ENCODE data around the gene CAMK2G.

CAMK2G gene

DNA sequence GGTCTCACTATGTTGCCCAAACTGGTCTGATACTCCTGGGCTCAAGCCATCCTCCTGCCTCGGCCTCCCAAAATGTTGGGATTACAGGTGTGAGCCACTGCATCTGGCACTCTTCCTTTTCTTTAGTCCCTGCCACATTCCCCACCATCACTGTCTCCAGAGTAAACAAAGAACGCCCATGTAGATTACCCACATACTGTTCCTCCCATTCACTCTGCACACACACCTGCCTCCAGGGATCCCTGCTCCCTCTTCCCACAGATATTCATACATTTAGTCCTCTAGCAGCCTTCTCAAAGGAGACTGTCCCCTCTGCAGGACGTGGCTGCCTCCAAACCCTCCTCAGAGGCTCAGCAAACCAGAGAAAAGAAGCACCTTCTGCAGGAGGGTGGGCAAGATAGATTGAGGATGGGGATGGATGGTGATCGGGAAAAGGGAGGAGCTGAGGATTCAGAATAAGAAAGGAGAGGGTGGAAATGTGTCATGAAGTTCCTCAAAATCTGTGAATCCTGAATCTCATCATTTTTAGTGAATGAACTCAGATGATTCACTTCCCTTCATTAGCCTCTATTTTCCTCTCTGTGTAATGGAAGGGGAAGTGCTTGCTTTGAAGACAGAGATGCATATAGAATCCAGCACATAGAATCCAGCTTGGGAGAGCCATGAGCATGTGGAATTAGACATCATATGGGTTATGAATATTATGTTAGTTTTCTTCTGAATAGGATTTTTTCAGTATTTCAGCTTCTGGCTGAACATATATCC, 31.1 kb upstream of the CAMK2G start:
- no peaks in the 10 kb centered on the region for H3K27me3 ChIP-seq (ENCODE audit: low read length)
- no peaks in the 10 kb centered on the region for H3K9me3 ChIP-seq (ENCODE audit: insufficient read depth, low read length)
- no peaks in the 10 kb centered on the region for H3F3A ChIP-seq (ENCODE audit: insufficient read depth)
- H3K4me2 ChIP-seq (ENCODE audit: low read depth, low read length, poor library complexity, severe bottlenecking) = no peak overlapping the region
- no peak overlapping the region for H3K9ac ChIP-seq (ENCODE audit: low read length)
- H3K79me2 ChIP-seq (ENCODE audit: insufficient read depth, low read length) = no peaks in the 10 kb centered on the region
- no peak overlapping the region for H3K4me3 ChIP-seq (ENCODE audit: insufficient read depth, low read length, poor library complexity, severe bottlenecking)
- H2AFZ ChIP-seq (ENCODE audit: low read depth, low read length, severe bottlenecking) = no peak overlapping the region
- TF ChIP-seq CTCF (IDR thresholded peaks at IDR 0.05; ENCODE audit: insufficient read depth, low read length, poor library complexity, severe bottlenecking) (no peak), EZH2phosphoT487 (conservative IDR thresholded peaks at IDR 0.05; ENCODE audit: low read length) (no peak)
- H4K20me1 ChIP-seq (ENCODE audit: low read depth, low read length) = no peaks in the 10 kb centered on the region
- no peaks in the 10 kb centered on the region for H3K36me3 ChIP-seq (ENCODE audit: low read length)
- H3K27ac ChIP-seq (ENCODE audit: low read depth, low read length) = no peak overlapping the region
- H3K9me2 ChIP-seq (replicated peaks; ENCODE audit: insufficient read depth, low read length) = no peaks in the 10 kb centered on the region

DNA sequence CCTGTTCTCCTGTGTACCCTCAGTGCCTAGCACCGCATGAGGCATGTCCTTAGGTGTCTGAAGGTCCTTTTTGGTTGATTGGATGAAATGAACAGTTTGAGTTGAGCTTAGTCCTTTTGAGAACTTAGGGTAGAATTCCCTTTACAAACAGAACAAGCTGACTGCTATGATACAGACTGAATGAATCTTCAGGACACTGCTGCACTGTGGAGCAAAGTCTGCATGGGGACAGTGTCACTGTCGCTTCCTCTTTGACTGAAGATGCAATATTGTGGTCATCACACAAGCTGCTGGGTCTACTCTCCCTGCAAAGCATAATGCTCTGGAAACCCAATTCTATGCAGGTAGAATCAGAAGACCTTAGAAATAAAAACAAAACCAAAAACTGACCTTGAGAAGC, 28.0 kb upstream of the CAMK2G start:
- Histone ChIP-seq H2AFZ (ENCODE audit: low read depth, low read length, severe bottlenecking) (no peak overlapping the region), H3K36me3 (ENCODE audit: low read length) (no peaks in the 10 kb centered on the region), H3F3A (ENCODE audit: insufficient read depth) (no peaks in the 10 kb centered on the region), H3K4me3 (ENCODE audit: insufficient read depth, low read length, poor library complexity, severe bottlenecking) (no peak overlapping the region), H3K4me2 (ENCODE audit: low read depth, low read length, poor library complexity, severe bottlenecking) (no peak overlapping the region), H3K9me3 (ENCODE audit: insufficient read depth, low read length) (no peaks in the 10 kb centered on the region), H3K27me3 (ENCODE audit: low read length) (no peaks in the 10 kb centered on the region), H3K9ac (ENCODE audit: low read length) (no peak overlapping the region), H3K27ac (ENCODE audit: low read depth, low read length) (no peak overlapping the region), H3K9me2 (replicated peaks; ENCODE audit: insufficient read depth, low read length) (no peaks in the 10 kb centered on the region), H3K79me2 (ENCODE audit: insufficient read depth, low read length) (no peaks in the 10 kb centered on the region), H4K20me1 (ENCODE audit: low read depth, low read length) (no peaks in the 10 kb centered on the region)
- no peak for TF ChIP-seq EZH2phosphoT487 (conservative IDR thresholded peaks at IDR 0.05; ENCODE audit: low read length)
- no peak for TF ChIP-seq CTCF (IDR thresholded peaks at IDR 0.05; ENCODE audit: insufficient read depth, low read length, poor library complexity, severe bottlenecking)

GRCh38 chr10:73901261-73901660, 26.9 kb upstream of the CAMK2G start:
- Histone ChIP-seq H3K4me3 (ENCODE audit: insufficient read depth, low read length, poor library complexity, severe bottlenecking) (no peak overlapping the region), H3F3A (ENCODE audit: insufficient read depth) (no peaks in the 10 kb centered on the region), H3K36me3 (ENCODE audit: low read length) (no peaks in the 10 kb centered on the region), H3K79me2 (ENCODE audit: insufficient read depth, low read length) (no peaks in the 10 kb centered on the region), H3K9ac (ENCODE audit: low read length) (no peak overlapping the region), H3K27ac (ENCODE audit: low read depth, low read length) (no peak overlapping the region), H3K4me2 (ENCODE audit: low read depth, low read length, poor library complexity, severe bottlenecking) (no peak overlapping the region), H3K9me2 (replicated peaks; ENCODE audit: insufficient read depth, low read length) (no peaks in the 10 kb centered on the region), H3K9me3 (ENCODE audit: insufficient read depth, low read length) (no peaks in the 10 kb centered on the region), H3K27me3 (ENCODE audit: low read length) (no peaks in the 10 kb centered on the region), H2AFZ (ENCODE audit: low read depth, low read length, severe bottlenecking) (no peak overlapping the region), H4K20me1 (ENCODE audit: low read depth, low read length) (no peaks in the 10 kb centered on the region)
- TF ChIP-seq CTCF (IDR thresholded peaks at IDR 0.05; ENCODE audit: insufficient read depth, low read length, poor library complexity, severe bottlenecking) (no peak), EZH2phosphoT487 (conservative IDR thresholded peaks at IDR 0.05; ENCODE audit: low read length) (no peak)

All from SU-DHL-6 (cell line).